GM18526 (cell line): Measurements from ENCODE around the gene MYOZ3.
A peak's percentile ranks its signal among the peaks of the same experiment; 100 is the strongest.

ENCODE experiments used
- POLR2A ChIP-seq: IDR thresholded peaks from 3 replicates; pipeline ENCODE4 v1.6.1; 2011; ENCODE audit not compliant: insufficient read length; ENCODE audit errors: extremely low read depth

MYOZ3 gene

DNA sequence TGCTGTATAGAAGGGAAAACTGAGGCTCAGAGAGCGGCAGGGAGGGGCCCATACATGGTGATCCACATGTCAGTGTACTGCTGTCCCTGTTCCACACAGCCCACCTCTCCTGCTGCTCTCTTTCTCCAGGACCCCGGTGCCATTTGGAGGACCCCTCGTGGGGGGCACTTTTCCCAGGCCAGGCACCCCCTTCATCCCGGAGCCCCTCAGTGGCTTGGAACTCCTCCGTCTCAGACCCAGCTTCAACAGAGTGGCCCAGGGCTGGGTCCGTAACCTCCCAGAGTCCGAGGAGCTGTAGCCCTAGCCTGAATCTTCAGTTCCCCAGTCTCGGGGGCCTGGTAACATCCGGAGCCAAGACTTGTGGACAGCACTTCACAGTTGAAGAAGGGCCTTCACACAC, 15.5 kb downstream of the MYOZ3 start:
- TF ChIP-seq POLR2A: no peak

- TF ChIP-seq POLR2A: no peak
Observed at GRCh38 chr5:150689120-150689519, 28.1 kb downstream of the MYOZ3 start.

- TF ChIP-seq POLR2A: no peak
Observed at GRCh38 chr5:150690760-150691159, 29.7 kb downstream of the MYOZ3 start.

GRCh38 chr5:150692276-150692675, 31.2 kb downstream of the MYOZ3 start:
- TF ChIP-seq POLR2A: no peak

DNA sequence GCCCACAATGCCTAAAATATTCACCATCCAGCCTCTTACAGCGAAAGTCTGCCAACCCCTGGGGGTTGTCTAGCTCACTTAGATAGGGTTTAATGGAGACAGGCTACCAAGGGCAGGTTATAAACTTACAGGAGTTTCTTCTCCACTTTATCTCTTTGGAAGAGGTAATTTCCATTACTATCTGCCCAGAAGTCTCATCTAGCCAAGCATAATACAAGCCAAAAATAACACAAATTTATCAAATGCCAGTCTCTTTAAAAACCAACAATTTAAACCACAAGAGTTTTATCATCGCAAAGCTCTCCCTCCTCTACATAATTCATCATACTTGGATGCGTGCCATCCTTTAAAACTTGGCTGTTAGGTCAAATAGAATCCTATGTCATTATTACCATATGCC, 33.6 kb downstream of the MYOZ3 start:
- TF ChIP-seq POLR2A: no peak

GRCh38 chr5:150700246-150700593, 39.2 kb downstream of the MYOZ3 start:
- no peak for TF ChIP-seq POLR2A

GRCh38 chr5:150700594-150701377, 39.7 kb downstream of the MYOZ3 start, which contains the start of gene RBM22:
RBM22 (minus strand) TSS chr5:150701062; CDS start chr5:150700985, 77 bp downstream.
- TF ChIP-seq POLR2A: peak; percentile 85

- TF ChIP-seq POLR2A: no peak
Observed at GRCh38 chr5:150703762-150704161, 42.7 kb downstream of the MYOZ3 start.

DNA sequence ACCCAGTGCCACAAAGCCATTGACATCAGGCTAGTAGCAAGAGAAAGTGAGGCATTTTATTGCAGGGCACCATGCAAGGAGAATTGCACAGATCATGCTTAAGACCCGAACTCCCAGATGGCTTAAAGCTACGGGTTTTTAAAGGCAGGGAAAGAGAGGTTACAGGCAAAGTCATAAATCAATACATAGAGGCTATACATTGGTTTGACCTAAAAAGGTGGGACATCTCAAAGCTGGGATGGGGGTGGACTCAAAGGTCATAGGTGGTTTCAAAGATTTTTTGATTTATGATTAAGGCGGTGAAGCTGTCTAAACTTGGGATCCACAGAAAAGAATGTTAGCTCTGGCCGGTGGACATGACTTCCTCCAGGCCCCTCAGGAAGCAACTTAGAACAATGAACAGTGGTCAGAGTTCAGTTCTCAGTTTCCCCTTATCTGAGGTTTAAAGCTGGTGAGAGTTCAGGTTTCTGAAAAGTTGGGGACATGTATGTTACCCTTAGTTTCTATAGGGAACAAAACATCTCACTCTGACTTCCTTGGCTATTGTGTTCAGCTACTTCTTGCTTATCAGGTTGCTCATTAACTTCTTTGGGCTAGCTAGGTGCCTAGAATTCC, 45.8 kb downstream of the MYOZ3 start:
- no peak for TF ChIP-seq POLR2A

DNA sequence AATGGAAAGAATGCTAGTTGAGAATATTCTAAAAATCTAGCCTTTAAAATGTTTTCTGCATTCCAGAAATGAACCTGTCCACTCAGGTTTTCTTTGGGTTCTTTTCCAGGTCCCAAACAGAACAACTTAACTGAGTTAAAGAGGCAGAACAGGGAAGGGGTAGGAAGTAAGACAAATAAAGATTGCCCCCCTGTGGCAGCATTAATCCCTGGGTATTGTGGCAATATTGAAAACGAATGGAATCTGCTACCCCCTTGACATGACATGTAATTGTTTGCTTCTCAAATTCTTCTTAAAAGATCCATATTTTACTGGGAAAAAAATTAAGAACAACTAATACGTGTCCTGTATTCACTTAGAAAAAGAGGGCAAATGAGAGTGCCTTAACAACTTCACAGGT, 49.1 kb downstream of the MYOZ3 start:
- TF ChIP-seq POLR2A: no peak

- TF ChIP-seq POLR2A: no peak
Observed at GRCh38 chr5:150723845-150724244, 62.8 kb downstream of the MYOZ3 start.
